K562 (cell line): Measurements from ENCODE around the gene CELA3A. TPM values are rescaled to one million over a fixed set of nuclear protein-coding genes. Genes with fewer than 3 reads are reported as not detected.

Source experiments
- ATAC-seq: fragments of 200-7000 bp; cut with Tn5 transposase; 3 replicates; pipeline ENCODE4 v1.9.1; 2020; ENCODE audit warnings: moderate library complexity
- BruUV-seq: library from RNA; stranded (reverse); fragments of 400-500 nt; replicated peaks from 2 replicates; lab custom pipeline; 2021; lab: Mats Ljungman, UMichigan
- CTCF ChIA-PET: fragments of 300-600 bp; formaldehyde crosslinking; extraction: SDS; loops from one replicate; lab custom pipeline; 2021; ENCODE audit warnings: low intra/inter-chr PET ratio; lab: Yijun Ruan, JAX
- POLR2A ChIA-PET: fragments of 300-600, 350-650 bp; sonication (Branson Sonifier 250); formaldehyde crosslinking; extraction: SDS; loops from one replicate; lab custom pipeline; 2021; ENCODE audit warnings: antibody characterized with exemption, inconsistent platforms; lab: Yijun Ruan, JAX
- DNase-seq, 4 experiments: peaks; one replicate each; pipeline versions ENCODE4 v3.0.0 to v3.0.0-alpha.2; 2011 to 2018; ENCODE audit warnings: low spot score in 3 of 4, mixed read lengths in 3 of 4; ENCODE audit errors: extremely low read depth in 1 of 4
- FAIRE-seq: peaks from 2 replicates; lab custom pipeline; 2011; peaks lifted over from hg19 to GRCh38; lab: Jason Lieb, UNC
- H2AFZ ChIP-seq: 2 replicates; pipeline ENCODE4 v1.6.0; 2011; ENCODE audit warnings: low read depth, low read length, control low read depth, inconsistent platforms
- H3K27ac ChIP-seq: fragments of 200-600 bp; 3 replicates; pipeline ENCODE4 v1.8.0; 2011; ENCODE audit warnings: low read depth, mild to moderate bottlenecking, control low read depth, inconsistent platforms, low read length, moderate library complexity, mixed read lengths; ENCODE audit errors: extremely low read depth
- H3K27me3 ChIP-seq, 2 experiments: fragments of 300-600 bp in 1 of 2; 2 replicates in 1 of 2; 3 replicates in 1 of 2; pipeline versions ENCODE4 v1.6.0 to v1.8.0; 2011; ENCODE audit warnings: inconsistent platforms in 2 of 2, low read length in 2 of 2, mild to moderate bottlenecking in 1 of 2, mixed read lengths in 1 of 2, moderate library complexity in 1 of 2; ENCODE audit not compliant: control insufficient read depth in 2 of 2, insufficient read depth in 2 of 2
- H3K36me3 ChIP-seq: fragments of 300-600 bp; 3 replicates; pipeline ENCODE4 v1.8.0; 2011; ENCODE audit warnings: mild to moderate bottlenecking, low read length, inconsistent platforms; ENCODE audit not compliant: control insufficient read depth, insufficient read depth
- H3K4me1 ChIP-seq, 2 experiments: fragments of 200-600 bp in 1 of 2; replicated peaks in 1 of 2; 2 replicates in 1 of 2; 3 replicates in 1 of 2; pipeline versions ENCODE4 v1.5.1 to v1.8.0; 2011; ENCODE audit warnings: inconsistent platforms in 2 of 2, low read length in 2 of 2, mild to moderate bottlenecking in 1 of 2, mixed read lengths in 1 of 2, moderate library complexity in 1 of 2; ENCODE audit not compliant: control insufficient read depth in 2 of 2, insufficient read depth in 2 of 2
- H3K4me2 ChIP-seq: 2 replicates; pipeline ENCODE4 v1.6.1; 2011; ENCODE audit warnings: low read length, control low read depth, inconsistent platforms, mixed read lengths; ENCODE audit not compliant: insufficient read depth
- H3K4me3 ChIP-seq: fragments of 200-600 bp; sonication (generic), shearing (Covaris generic); 2 replicates; pipeline ENCODE4 v1.5.1; 2016; ENCODE audit warnings: control low read depth, inconsistent platforms
- H3K79me2 ChIP-seq: fragments of 200-600 bp; 3 replicates; pipeline ENCODE4 v1.8.0; 2011; ENCODE audit warnings: low read length, inconsistent platforms; ENCODE audit not compliant: control insufficient read depth, insufficient read depth
- H3K9ac ChIP-seq, 2 experiments: 2 replicates each; pipeline versions ENCODE4 v1.6.0 to v1.6.1; 2011; ENCODE audit warnings: low read depth in 2 of 2, low read length in 2 of 2, control low read depth in 1 of 2, inconsistent platforms in 1 of 2, mild to moderate bottlenecking in 1 of 2, mixed read lengths in 1 of 2; ENCODE audit not compliant: insufficient read depth in 1 of 2
- H3K9me1 ChIP-seq: one replicate; pipeline ENCODE4 v1.6.0; 2011; ENCODE audit warnings: inconsistent platforms, mild to moderate bottlenecking, low read length, moderate library complexity; ENCODE audit not compliant: control insufficient read depth, insufficient read depth
- H3K9me3 ChIP-seq: replicated peaks from 2 replicates; pipeline ENCODE4 v1.5.1; 2011; ENCODE audit warnings: low read depth, low read length, inconsistent platforms; ENCODE audit not compliant: control insufficient read depth, insufficient read depth
- H4K20me1 ChIP-seq: replicated peaks from 2 replicates; pipeline ENCODE4 v1.6.1; 2011; ENCODE audit warnings: low read length, inconsistent platforms, mixed read lengths; ENCODE audit not compliant: control insufficient read depth, insufficient read depth
- ADNP ChIP-seq: fragments of 200-800 bp; sonication (Bioruptor generic); IDR thresholded peaks from 2 replicates; pipeline ENCODE4 v1.6.1; 2016; ENCODE audit warnings: missing genetic modification characterization, missing compliant biosample characterization
- C11orf30 ChIP-seq: fragments of 450-650 bp; IDR thresholded peaks from 2 replicates; pipeline ENCODE4 v1.6.1; 2016; ENCODE audit warnings: low read depth, mild to moderate bottlenecking
- CBX3 ChIP-seq, 2 experiments: IDR thresholded peaks; 1 replicate in 1 of 2; 2 replicates in 1 of 2; pipeline ENCODE4 v1.6.1; 2012; ENCODE audit warnings: inconsistent platforms in 2 of 2, low read length in 2 of 2, borderline replicate concordance in 1 of 2, control low read depth in 1 of 2
- CSDE1 ChIP-seq, 2 experiments: fragments of 450-650 bp; IDR thresholded peaks; 2 replicates each; pipeline ENCODE4 v1.6.1; 2016; ENCODE audit warnings: mild to moderate bottlenecking in 1 of 2
- SMAD4 ChIP-seq: fragments of 250-450 bp; sonication (Bioruptor Pico); conservative IDR thresholded peaks from 2 replicates; pipeline ENCODE4 v1.8.0; 2021; ENCODE audit warnings: inconsistent platforms, mild to moderate bottlenecking, moderate library complexity
- ZNF76 ChIP-seq: fragments of 250-450 bp; sonication (Bioruptor Pico); IDR thresholded peaks from 2 replicates; pipeline ENCODE4 v1.4.0; 2020; ENCODE audit warnings: mild to moderate bottlenecking, moderate library complexity, borderline replicate concordance
- WGBS: fragments of 100-300 bp; shearing (Covaris generic); methylation state at CpG from one replicate; pipeline ENCODE4 v1.1.6; 2016; ENCODE audit warnings: low coverage, mixed read lengths; ENCODE audit not compliant: insufficient coverage; ENCODE audit errors: missing lambda C conversion rate; 5-methylcytosine and 5-hydroxymethylcytosine counted together
- in situ Hi-C: fragments of 300-500 bp; cut with MboI; formaldehyde crosslinking; loops from 4 replicates; pipeline ENCODE4 v1.15.0; 2018; ENCODE audit warnings: inconsistent platforms, mixed read lengths
- intact Hi-C: fragments of 100-400 bp; cut with micrococcal nuclease; formaldehyde crosslinking; loops from 2 replicates; pipeline ENCODE4 v1.14.2; 2022
- polyA plus RNA-seq, 8 experiments: library from polyadenylated mRNA; depleted of rRNA in 4 of 8; stranded (reverse) in 5 of 8; unstranded in 3 of 8; fragments of >200 nt; fragmentation: Nextera tagmentation in 2 of 8; fragmentation: Illumina TruSeq in 1 of 8; extraction: Ambion mirVana in 2 of 8; extraction: Trizol in 1 of 8; gene quantifications; 2 replicates each; pipeline versions ENCODE4 v1.2.1 to v1.2.3, GENCODE V29; 2011 to 2014; ENCODE audit warnings: inconsistent platforms in 1 of 8, missing spikeins in 1 of 8
- total RNA-seq, 7 experiments: library from RNA; depleted of rRNA in 6 of 7; stranded (reverse); fragments of >200 nt in 6 of 7; fragmentation: Illumina TruSeq in 2 of 7; extraction: Trizol in 2 of 7; gene quantifications; 2 replicates each; pipeline versions ENCODE4 v1.2.1 to v1.2.3, GENCODE V29; 2011 to 2021; ENCODE audit warnings: low replicate concordance in 1 of 7
- TF ChIP-seq, protein P1 (sequence below), 2 experiments: fragments of 450-650 bp; conservative IDR thresholded peaks; 2 replicates each; pipeline ENCODE4 v1.6.1; 2017; ENCODE audit warnings: mild to moderate bottlenecking in 2 of 2, moderate library complexity in 2 of 2
- TF ChIP-seq, protein P2 (sequence below): fragments of 450-650 bp; IDR thresholded peaks from 2 replicates; pipeline ENCODE4 v1.6.1; 2016; ENCODE audit warnings: mild to moderate bottlenecking, moderate library complexity

Gene CELA3A
- total and polyA plus RNA-seq, 9 of the 15 experiments (the other 6 are each of a cell fraction or from before 2014, with no cell fraction given), result 5.4 TPM; not detected in 8

DNA sequence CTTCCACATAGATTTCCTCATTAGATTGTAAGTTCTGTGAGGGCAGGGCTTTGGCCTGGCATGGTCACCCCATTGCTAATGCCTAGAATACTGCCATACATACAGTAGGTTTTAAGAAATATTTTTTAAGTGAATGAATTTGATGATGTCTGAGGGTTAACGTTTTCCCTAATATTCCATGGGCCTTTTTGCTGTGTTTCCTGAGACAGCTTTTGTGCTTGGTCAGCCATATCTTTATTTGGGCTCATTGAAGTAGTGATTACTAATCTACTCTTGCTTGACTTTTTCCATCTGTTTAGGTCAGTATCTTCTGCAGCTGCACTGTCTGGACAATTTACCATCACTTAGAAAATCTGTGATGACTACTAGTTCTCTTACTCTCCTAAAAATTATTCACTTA, 54.6 kb downstream of the CELA3A start:
- CTCF ChIA-PET, result no interaction called here
- H3K9ac ChIP-seq, result no peak overlapping the region
- TF ChIP-seq, protein P1, sequence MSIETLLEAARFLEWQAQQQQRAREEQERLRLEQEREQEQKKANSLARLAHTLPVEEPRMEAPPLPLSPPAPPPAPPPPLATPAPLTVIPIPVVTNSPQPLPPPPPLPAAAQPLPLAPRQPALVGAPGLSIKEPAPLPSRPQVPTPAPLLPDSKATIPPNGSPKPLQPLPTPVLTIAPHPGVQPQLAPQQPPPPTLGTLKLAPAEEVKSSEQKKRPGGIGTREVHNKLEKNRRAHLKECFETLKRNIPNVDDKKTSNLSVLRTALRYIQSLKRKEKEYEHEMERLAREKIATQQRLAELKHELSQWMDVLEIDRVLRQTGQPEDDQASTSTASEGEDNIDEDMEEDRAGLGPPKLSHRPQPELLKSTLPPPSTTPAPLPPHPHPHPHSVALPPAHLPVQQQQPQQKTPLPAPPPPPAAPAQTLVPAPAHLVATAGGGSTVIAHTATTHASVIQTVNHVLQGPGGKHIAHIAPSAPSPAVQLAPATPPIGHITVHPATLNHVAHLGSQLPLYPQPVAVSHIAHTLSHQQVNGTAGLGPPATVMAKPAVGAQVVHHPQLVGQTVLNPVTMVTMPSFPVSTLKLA (conservative IDR thresholded peaks at IDR 0.05), result no peak
- TF ChIP-seq SMAD4 (CRISPR knock-in tag) (no peak), ZNF76 (CRISPR knock-in tag) (no peak), C11orf30 (peak; percentile 49; the same call in 1 of the 2 replicates), CBX3 (IDR thresholded peaks at IDR 0.05; ENCODE audit: borderline replicate concordance in 1 of 2, low read length in 2 of 2) (peak in 1 of 2 experiments; percentile 37; a peak in 1 of 3 replicates), CSDE1 (IDR thresholded peaks at IDR 0.05) (no peak), ADNP (tag) (no peak)
- TF ChIP-seq, protein P2, sequence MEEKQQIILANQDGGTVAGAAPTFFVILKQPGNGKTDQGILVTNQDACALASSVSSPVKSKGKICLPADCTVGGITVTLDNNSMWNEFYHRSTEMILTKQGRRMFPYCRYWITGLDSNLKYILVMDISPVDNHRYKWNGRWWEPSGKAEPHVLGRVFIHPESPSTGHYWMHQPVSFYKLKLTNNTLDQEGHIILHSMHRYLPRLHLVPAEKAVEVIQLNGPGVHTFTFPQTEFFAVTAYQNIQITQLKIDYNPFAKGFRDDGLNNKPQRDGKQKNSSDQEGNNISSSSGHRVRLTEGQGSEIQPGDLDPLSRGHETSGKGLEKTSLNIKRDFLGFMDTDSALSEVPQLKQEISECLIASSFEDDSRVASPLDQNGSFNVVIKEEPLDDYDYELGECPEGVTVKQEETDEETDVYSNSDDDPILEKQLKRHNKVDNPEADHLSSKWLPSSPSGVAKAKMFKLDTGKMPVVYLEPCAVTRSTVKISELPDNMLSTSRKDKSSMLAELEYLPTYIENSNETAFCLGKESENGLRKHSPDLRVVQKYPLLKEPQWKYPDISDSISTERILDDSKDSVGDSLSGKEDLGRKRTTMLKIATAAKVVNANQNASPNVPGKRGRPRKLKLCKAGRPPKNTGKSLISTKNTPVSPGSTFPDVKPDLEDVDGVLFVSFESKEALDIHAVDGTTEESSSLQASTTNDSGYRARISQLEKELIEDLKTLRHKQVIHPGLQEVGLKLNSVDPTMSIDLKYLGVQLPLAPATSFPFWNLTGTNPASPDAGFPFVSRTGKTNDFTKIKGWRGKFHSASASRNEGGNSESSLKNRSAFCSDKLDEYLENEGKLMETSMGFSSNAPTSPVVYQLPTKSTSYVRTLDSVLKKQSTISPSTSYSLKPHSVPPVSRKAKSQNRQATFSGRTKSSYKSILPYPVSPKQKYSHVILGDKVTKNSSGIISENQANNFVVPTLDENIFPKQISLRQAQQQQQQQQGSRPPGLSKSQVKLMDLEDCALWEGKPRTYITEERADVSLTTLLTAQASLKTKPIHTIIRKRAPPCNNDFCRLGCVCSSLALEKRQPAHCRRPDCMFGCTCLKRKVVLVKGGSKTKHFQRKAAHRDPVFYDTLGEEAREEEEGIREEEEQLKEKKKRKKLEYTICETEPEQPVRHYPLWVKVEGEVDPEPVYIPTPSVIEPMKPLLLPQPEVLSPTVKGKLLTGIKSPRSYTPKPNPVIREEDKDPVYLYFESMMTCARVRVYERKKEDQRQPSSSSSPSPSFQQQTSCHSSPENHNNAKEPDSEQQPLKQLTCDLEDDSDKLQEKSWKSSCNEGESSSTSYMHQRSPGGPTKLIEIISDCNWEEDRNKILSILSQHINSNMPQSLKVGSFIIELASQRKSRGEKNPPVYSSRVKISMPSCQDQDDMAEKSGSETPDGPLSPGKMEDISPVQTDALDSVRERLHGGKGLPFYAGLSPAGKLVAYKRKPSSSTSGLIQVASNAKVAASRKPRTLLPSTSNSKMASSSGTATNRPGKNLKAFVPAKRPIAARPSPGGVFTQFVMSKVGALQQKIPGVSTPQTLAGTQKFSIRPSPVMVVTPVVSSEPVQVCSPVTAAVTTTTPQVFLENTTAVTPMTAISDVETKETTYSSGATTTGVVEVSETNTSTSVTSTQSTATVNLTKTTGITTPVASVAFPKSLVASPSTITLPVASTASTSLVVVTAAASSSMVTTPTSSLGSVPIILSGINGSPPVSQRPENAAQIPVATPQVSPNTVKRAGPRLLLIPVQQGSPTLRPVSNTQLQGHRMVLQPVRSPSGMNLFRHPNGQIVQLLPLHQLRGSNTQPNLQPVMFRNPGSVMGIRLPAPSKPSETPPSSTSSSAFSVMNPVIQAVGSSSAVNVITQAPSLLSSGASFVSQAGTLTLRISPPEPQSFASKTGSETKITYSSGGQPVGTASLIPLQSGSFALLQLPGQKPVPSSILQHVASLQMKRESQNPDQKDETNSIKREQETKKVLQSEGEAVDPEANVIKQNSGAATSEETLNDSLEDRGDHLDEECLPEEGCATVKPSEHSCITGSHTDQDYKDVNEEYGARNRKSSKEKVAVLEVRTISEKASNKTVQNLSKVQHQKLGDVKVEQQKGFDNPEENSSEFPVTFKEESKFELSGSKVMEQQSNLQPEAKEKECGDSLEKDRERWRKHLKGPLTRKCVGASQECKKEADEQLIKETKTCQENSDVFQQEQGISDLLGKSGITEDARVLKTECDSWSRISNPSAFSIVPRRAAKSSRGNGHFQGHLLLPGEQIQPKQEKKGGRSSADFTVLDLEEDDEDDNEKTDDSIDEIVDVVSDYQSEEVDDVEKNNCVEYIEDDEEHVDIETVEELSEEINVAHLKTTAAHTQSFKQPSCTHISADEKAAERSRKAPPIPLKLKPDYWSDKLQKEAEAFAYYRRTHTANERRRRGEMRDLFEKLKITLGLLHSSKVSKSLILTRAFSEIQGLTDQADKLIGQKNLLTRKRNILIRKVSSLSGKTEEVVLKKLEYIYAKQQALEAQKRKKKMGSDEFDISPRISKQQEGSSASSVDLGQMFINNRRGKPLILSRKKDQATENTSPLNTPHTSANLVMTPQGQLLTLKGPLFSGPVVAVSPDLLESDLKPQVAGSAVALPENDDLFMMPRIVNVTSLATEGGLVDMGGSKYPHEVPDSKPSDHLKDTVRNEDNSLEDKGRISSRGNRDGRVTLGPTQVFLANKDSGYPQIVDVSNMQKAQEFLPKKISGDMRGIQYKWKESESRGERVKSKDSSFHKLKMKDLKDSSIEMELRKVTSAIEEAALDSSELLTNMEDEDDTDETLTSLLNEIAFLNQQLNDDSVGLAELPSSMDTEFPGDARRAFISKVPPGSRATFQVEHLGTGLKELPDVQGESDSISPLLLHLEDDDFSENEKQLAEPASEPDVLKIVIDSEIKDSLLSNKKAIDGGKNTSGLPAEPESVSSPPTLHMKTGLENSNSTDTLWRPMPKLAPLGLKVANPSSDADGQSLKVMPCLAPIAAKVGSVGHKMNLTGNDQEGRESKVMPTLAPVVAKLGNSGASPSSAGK, result no peak

More for the DNA sequence above, 54.6 kb downstream of the CELA3A start:
- H3K79me2 ChIP-seq, result peaks cover 87% of the 10 kb centered on the region
- no peak for DNase-seq
- POLR2A ChIA-PET, result interaction anchor here (0.6 to 5.2 kb wide), 5 partner anchors 11 to 407 kb away, joined by 3 to 47 read pairs (median 4); no protein-coding TSS in a partner anchor
- no peak overlapping the region for H2AFZ ChIP-seq
- H3K4me3 ChIP-seq, result no peak overlapping the region
- FAIRE-seq, result no peak
- peaks cover 45% of the 10 kb centered on the region for H3K36me3 ChIP-seq
- peaks cover 3% of the 10 kb centered on the region for H3K9me1 ChIP-seq
- no peak for ATAC-seq
- no peaks in the 10 kb centered on the region for H3K27me3 ChIP-seq
- intact Hi-C loops, result no loop called here
- no peak overlapping the region for H3K27ac ChIP-seq
- WGBS, result 43% methylated on average over 1 of the region's 1 CpG
- peaks cover 37% of the 10 kb centered on the region for H4K20me1 ChIP-seq
- H3K4me1 ChIP-seq, result peaks cover 21 to 23% of the 10 kb centered on the region in 2 experiments; a peak in 4 of 5 replicates
- peaks cover 2% of the 10 kb centered on the region; the same call in 1 of the 2 replicates for H3K9me3 ChIP-seq
- in situ Hi-C loops, result no loop called here
- BruUV-seq, result TSS peak; percentile 26
- H3K4me2 ChIP-seq, result no peak overlapping the region; the same call in 1 of the 2 replicates
